H1 (cell line): ENCODE data around the gene KSR2.
"Not testable (repeated sequence)": the region's sequence is repeated elsewhere in the genome, so short reads cannot be mapped to it uniquely, and the experiment has no call there.

Source experiments
- CBX8 ChIP-seq: fragments of 300-800, 300-1000 bp; sonication (generic); IDR thresholded peaks from 2 replicates; pipeline ENCODE4 v1.7.1; 2016; ENCODE audit warnings: low read depth, low read length, borderline replicate concordance
- CEBPB ChIP-seq: IDR thresholded peaks from 2 replicates; pipeline ENCODE4 v1.6.1; 2012; ENCODE audit warnings: low read depth, low read length
- KDM1A ChIP-seq: fragments of 200-600, 300-600 bp; sonication (generic); IDR thresholded peaks from 2 replicates; pipeline ENCODE4 v1.7.1; 2016; ENCODE audit warnings: mild to moderate bottlenecking, low read length, borderline replicate concordance
- MAFK ChIP-seq: IDR thresholded peaks from 2 replicates; pipeline ENCODE4 v1.6.1; 2012; ENCODE audit warnings: low read depth, mild to moderate bottlenecking, improper control_type of control experiment, low read length
- MAX ChIP-seq: IDR thresholded peaks from 2 replicates; pipeline ENCODE4 v1.6.1; 2012; ENCODE audit warnings: inconsistent platforms
- POLR2A ChIP-seq, 2 experiments: IDR thresholded peaks; 1 replicate in 1 of 2; 2 replicates in 1 of 2; pipeline ENCODE4 v1.6.1; 2011; ENCODE audit warnings: low read depth in 2 of 2, low read length in 2 of 2, mild to moderate bottlenecking in 2 of 2; ENCODE audit errors: control extremely low read depth in 1 of 2
- POLR2AphosphoS5 ChIP-seq: IDR thresholded peaks from 2 replicates; pipeline ENCODE4 v1.6.1; 2011; ENCODE audit warnings: low read depth, low read length
- SRF ChIP-seq: IDR thresholded peaks from 2 replicates; pipeline ENCODE4 v1.6.1; 2011; ENCODE audit warnings: mild to moderate bottlenecking, low read depth, low read length, moderate library complexity
- TAF1 ChIP-seq: IDR thresholded peaks from 2 replicates; pipeline ENCODE4 v1.6.1; 2011; ENCODE audit warnings: mild to moderate bottlenecking, low read depth, low read length
- TEAD4 ChIP-seq: IDR thresholded peaks from 2 replicates; pipeline ENCODE4 v1.6.1; 2012; ENCODE audit warnings: low read depth, low read length, inconsistent platforms, mixed read lengths
- TF ChIP-seq, protein P1 (sequence below), 3 experiments: IDR thresholded peaks; 1 replicate in 2 of 3; 2 replicates in 1 of 3; pipeline versions ENCODE4 v1.5.1 to v1.6.1; 2011; ENCODE audit warnings: low read length in 3 of 3, mild to moderate bottlenecking in 3 of 3, inconsistent platforms in 2 of 3, low read depth in 1 of 3, moderate library complexity in 1 of 3; ENCODE audit not compliant: insufficient read depth in 1 of 3; ENCODE audit errors: control extremely low read depth in 1 of 3

GRCh38 chr12:117874198-117874597, 94.6 kb downstream of the KSR2 start:
- TF ChIP-seq, protein P1, sequence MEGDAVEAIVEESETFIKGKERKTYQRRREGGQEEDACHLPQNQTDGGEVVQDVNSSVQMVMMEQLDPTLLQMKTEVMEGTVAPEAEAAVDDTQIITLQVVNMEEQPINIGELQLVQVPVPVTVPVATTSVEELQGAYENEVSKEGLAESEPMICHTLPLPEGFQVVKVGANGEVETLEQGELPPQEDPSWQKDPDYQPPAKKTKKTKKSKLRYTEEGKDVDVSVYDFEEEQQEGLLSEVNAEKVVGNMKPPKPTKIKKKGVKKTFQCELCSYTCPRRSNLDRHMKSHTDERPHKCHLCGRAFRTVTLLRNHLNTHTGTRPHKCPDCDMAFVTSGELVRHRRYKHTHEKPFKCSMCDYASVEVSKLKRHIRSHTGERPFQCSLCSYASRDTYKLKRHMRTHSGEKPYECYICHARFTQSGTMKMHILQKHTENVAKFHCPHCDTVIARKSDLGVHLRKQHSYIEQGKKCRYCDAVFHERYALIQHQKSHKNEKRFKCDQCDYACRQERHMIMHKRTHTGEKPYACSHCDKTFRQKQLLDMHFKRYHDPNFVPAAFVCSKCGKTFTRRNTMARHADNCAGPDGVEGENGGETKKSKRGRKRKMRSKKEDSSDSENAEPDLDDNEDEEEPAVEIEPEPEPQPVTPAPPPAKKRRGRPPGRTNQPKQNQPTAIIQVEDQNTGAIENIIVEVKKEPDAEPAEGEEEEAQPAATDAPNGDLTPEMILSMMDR (IDR thresholded peaks at IDR 0.05; ENCODE audit: control extremely low read depth in 1 of 3, insufficient read depth in 1 of 3, low read depth in 1 of 3, low read length in 3 of 3), result not testable (repeated sequence)
- not testable (repeated sequence) for TF ChIP-seq POLR2AphosphoS5; KDM1A; MAX; POLR2A (IDR thresholded peaks at IDR 0.05; ENCODE audit: control extremely low read depth in 1 of 2, low read depth in 2 of 2, low read length in 2 of 2); SRF; MAFK; TAF1; CBX8; TEAD4; CEBPB
